22Rv1 (cell line): ENCODE measurements around the gene SDHAF2.

Experiments used
- CTCF ChIP-seq: fragments of 450-650 bp; IDR thresholded peaks from 2 replicates; pipeline ENCODE4 v1.5.1; 2017; ENCODE audit warnings: mild to moderate bottlenecking
- ZFX ChIP-seq: fragments of 450-650 bp; IDR thresholded peaks from 2 replicates; pipeline ENCODE4 v1.6.1; 2017; ENCODE audit warnings: antibody characterized with exemption, borderline replicate concordance

- TF ChIP-seq CTCF (no peak), ZFX (no peak)
These were observed 24.6 kb downstream of the SDHAF2 start for GRCh38 chr11:61454520-61454919.
